HCT116 (cell line): ENCODE results near the gene FGFR3. TPM values are rescaled to one million over a fixed set of nuclear protein-coding genes. Genes with fewer than 3 reads are reported as not detected.
A peak's percentile ranks its signal among the peaks of the same experiment; 100 is the strongest.

Experiments
- ATAC-seq: fragments of 200-7000 bp; cut with Tn5 transposase; 2 replicates; pipeline ENCODE4 v1.9.1; 2020; ENCODE audit warnings: mild to moderate bottlenecking, moderate library complexity
- BruUV-seq: library from RNA; stranded (reverse); fragments of 400-500 nt; replicated peaks from 2 replicates; lab custom pipeline; 2021; lab: Mats Ljungman, UMichigan
- CTCF ChIA-PET: fragments of 300-600 bp; sonication (Branson Sonifier 250); formaldehyde crosslinking; loops from one replicate; lab custom pipeline; 2021; ENCODE audit warnings: antibody characterized with exemption; lab: Charles Lee
- POLR2A ChIA-PET: fragments of 300-600, 350-600 bp; sonication (Branson Sonifier 250); formaldehyde crosslinking; loops from one replicate; lab custom pipeline; 2021; ENCODE audit warnings: antibody characterized with exemption; lab: Charles Lee
- RAD21 ChIA-PET, 2 experiments: fragments of 300-600 bp; sonication (Branson Sonifier 250); formaldehyde crosslinking; loops; one replicate each; lab custom pipeline; 2023; ENCODE audit warnings: low total read pairs in 2 of 2; ENCODE audit not compliant: uncharacterized antibody in 2 of 2, unreplicated experiment in 2 of 2, low non-redundant PET in 1 of 2; lab: Charles Lee
- DNase-seq: peaks from one replicate; pipeline ENCODE4 v3.0.0-alpha.2; 2010; ENCODE audit warnings: low read depth, low spot score
- H2AFZ ChIP-seq: fragments of 200-600 bp; shearing (Covaris generic), sonication (generic); 2 replicates; pipeline ENCODE4 v1.6.1; 2017; ENCODE audit warnings: low read depth, mixed run types, mixed read lengths, antibody characterized with exemption, low read length; ENCODE audit not compliant: poor library complexity, severe bottlenecking
- H3K27ac ChIP-seq: 2 replicates; pipeline ENCODE4 v1.5.1; 2012; ENCODE audit warnings: low read depth, low read length
- H3K27me3 ChIP-seq: fragments of 200-600 bp; sonication (generic); 2 replicates; pipeline ENCODE4 v1.6.1; 2016; ENCODE audit warnings: mixed run types, low read length, mixed read lengths; ENCODE audit not compliant: insufficient read depth
- H3K36me3 ChIP-seq, 2 experiments: fragments of 200-500 bp in 1 of 2; fragments of 200-600 bp in 1 of 2; sonication (Bioruptor generic) in 1 of 2; sonication (generic) in 1 of 2; 2 replicates each; pipeline versions ENCODE4 v1.5.1 to v1.6.1; 2014 to 2016; ENCODE audit warnings: low read length in 2 of 2, inconsistent platforms in 1 of 2, mixed read lengths in 1 of 2, mixed run types in 1 of 2; ENCODE audit not compliant: insufficient read depth in 2 of 2, control insufficient read depth in 1 of 2
- H3K4me1 ChIP-seq, 2 experiments: fragments of 200-600 bp in 1 of 2; sonication (generic) in 1 of 2; 2 replicates each; pipeline versions ENCODE4 v1.5.1 to v1.6.1; 2012 to 2017; ENCODE audit warnings: low read length in 2 of 2, inconsistent platforms in 1 of 2, mild to moderate bottlenecking in 1 of 2, mixed read lengths in 1 of 2, mixed run types in 1 of 2, moderate library complexity in 1 of 2; ENCODE audit not compliant: insufficient read depth in 2 of 2, control insufficient read depth in 1 of 2
- H3K4me2 ChIP-seq: fragments of 200-600 bp; sonication (generic); 2 replicates; pipeline ENCODE4 v1.6.1; 2017; ENCODE audit warnings: mixed run types, low read length, mixed read lengths
- H3K4me3 ChIP-seq, 2 experiments: fragments of 200-600 bp in 1 of 2; sonication (generic) in 1 of 2; replicated peaks in 1 of 2; 2 replicates each; pipeline ENCODE4 v1.5.1; 2011 to 2016; ENCODE audit warnings: low read length in 2 of 2, control low read depth in 1 of 2, low read depth in 1 of 2, mild to moderate bottlenecking in 1 of 2, mixed read lengths in 1 of 2, mixed run types in 1 of 2
- H3K79me2 ChIP-seq: fragments of 200-600 bp; sonication (generic); 2 replicates; pipeline ENCODE4 v1.6.1; 2017; ENCODE audit warnings: mild to moderate bottlenecking, mixed run types, low read length, moderate library complexity, mixed read lengths; ENCODE audit not compliant: insufficient read depth
- H3K9ac ChIP-seq: fragments of 200-600 bp; sonication (generic); 2 replicates; pipeline ENCODE4 v1.6.1; 2016; ENCODE audit warnings: low read length, mixed read lengths
- H3K9me2 ChIP-seq: fragments of 200-600 bp; sonication (generic), shearing (Covaris generic); 2 replicates; pipeline ENCODE4 v1.6.1; 2017; ENCODE audit warnings: mixed run types, mild to moderate bottlenecking, moderate library complexity; ENCODE audit not compliant: insufficient read depth
- H3K9me3 ChIP-seq, 2 experiments: fragments of 200-500 bp in 1 of 2; fragments of 200-600 bp in 1 of 2; sonication (Bioruptor generic) in 1 of 2; sonication (generic) in 1 of 2; 2 replicates each; pipeline ENCODE4 v1.6.1; 2014 to 2017; ENCODE audit warnings: low read length in 2 of 2, mixed read lengths in 2 of 2, inconsistent platforms in 1 of 2, low read depth in 1 of 2, mild to moderate bottlenecking in 1 of 2, mixed run types in 1 of 2, moderate library complexity in 1 of 2; ENCODE audit not compliant: control insufficient read depth in 1 of 2, insufficient read depth in 1 of 2
- H4K20me1 ChIP-seq: fragments of 200-600 bp; sonication (generic), shearing (Covaris generic); 2 replicates; pipeline ENCODE4 v1.6.1; 2017; ENCODE audit warnings: mixed run types, mild to moderate bottlenecking, moderate library complexity; ENCODE audit not compliant: insufficient read depth
- ATF3 ChIP-seq: IDR thresholded peaks from 2 replicates; pipeline ENCODE4 v1.6.1; 2012
- EGR1 ChIP-seq: IDR thresholded peaks from 2 replicates; pipeline ENCODE4 v1.6.1; 2012; ENCODE audit warnings: low read depth
- ELF1 ChIP-seq: IDR thresholded peaks from 2 replicates; pipeline ENCODE4 v1.6.1; 2012; ENCODE audit warnings: low read depth, borderline replicate concordance
- EZH2 ChIP-seq: fragments of 200-600 bp; sonication (generic); IDR thresholded peaks from 2 replicates; pipeline ENCODE4 v1.6.1; 2017; ENCODE audit warnings: antibody characterized with exemption, mixed run types
- POLR2A ChIP-seq: IDR thresholded peaks from 2 replicates; pipeline ENCODE4 v1.7.0; 2011; ENCODE audit warnings: borderline replicate concordance; ENCODE audit not compliant: insufficient read depth, insufficient read length; ENCODE audit errors: extremely low read depth
- SP1 ChIP-seq: IDR thresholded peaks from 2 replicates; pipeline ENCODE4 v1.6.1; 2012; ENCODE audit warnings: low read depth
- TCF7L2 ChIP-seq: IDR thresholded peaks from 2 replicates; pipeline ENCODE4 v1.7.0; 2011; ENCODE audit warnings: borderline replicate concordance, inconsistent platforms; ENCODE audit not compliant: insufficient read depth, insufficient read length; ENCODE audit errors: extremely low read depth
- YY1 ChIP-seq: IDR thresholded peaks from 2 replicates; pipeline ENCODE4 v1.6.1; 2011; ENCODE audit warnings: low read length, low read depth, moderate library complexity, mild to moderate bottlenecking; ENCODE audit not compliant: insufficient replicate concordance; ENCODE audit errors: extremely low read depth
- ZNF274 ChIP-seq: fragments of 200-500 bp; sonication (Bioruptor generic); IDR thresholded peaks from 2 replicates; pipeline ENCODE4 v1.6.1; 2014; ENCODE audit warnings: mild to moderate bottlenecking, low read depth, low read length, inconsistent platforms
- intact Hi-C: fragments of 100-400 bp; cut with micrococcal nuclease; formaldehyde crosslinking; loops from 2 replicates; pipeline ENCODE4 v1.10.0; 2022
- total RNA-seq: library from RNA; stranded (reverse); gene quantifications from one replicate; pipeline ENCODE4 v1.2.1, GENCODE V29; 2021; ENCODE audit not compliant: unreplicated experiment
- TF ChIP-seq, protein P1 (sequence below): IDR thresholded peaks from 2 replicates; pipeline ENCODE4 v1.6.1; 2012; ENCODE audit warnings: low read depth

Gene FGFR3
- total RNA-seq, 1 experiment from 2014 or later, result 31.7 TPM

DNA sequence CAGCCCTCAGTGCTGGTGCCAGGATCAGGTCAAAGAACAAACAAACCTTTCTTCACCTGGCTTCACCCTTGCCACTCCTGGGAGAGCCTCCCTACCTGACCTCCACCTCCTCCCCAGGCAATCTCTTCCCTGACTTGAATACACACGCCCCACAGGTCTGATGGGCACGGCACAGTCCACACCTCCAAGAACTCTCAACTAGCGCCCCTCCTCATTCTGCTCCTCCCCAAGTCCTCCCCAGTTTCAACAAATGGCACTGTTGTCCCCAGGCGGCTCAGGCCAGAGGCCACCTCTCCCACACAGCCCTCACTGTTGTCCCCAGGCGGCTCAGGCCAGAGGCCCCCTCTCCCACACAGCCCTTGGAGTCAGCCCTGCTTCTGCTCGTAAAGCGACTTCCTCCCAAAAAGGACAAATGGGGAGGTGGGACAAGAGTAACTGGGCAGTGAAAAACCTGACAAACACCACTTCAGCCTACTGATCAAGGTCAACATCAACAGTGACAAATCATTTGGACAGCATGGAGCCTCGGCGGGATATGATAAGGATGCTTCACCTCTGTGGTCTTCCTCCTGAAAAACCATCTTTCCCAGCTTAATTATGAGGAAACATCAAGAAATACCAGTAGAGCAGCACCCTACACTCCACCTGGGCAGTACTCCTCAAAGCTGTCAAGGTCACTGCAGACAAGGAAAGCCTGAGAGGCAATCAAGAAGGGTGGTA, 60.0 kb downstream of the FGFR3 start:
- DNase-seq, result no peak
- intact Hi-C loops, result no loop called here
- peak overlapping the region; percentile 13; the same call in 1 of the 2 replicates for H3K27ac ChIP-seq
- H2AFZ ChIP-seq, result no peak overlapping the region
- CTCF ChIA-PET, result interaction anchor here (1.4 kb wide), 1 partner anchor 105 kb away, joined by 3 read pairs; no protein-coding TSS in a partner anchor
- BruUV-seq, result no TSS peak
- peaks cover 0 to 20% of the 10 kb centered on the region in 2 experiments; a peak in 1 of 4 replicates for H3K36me3 ChIP-seq
- TF ChIP-seq ZNF274, result no peak
- TF ChIP-seq, protein P1, sequence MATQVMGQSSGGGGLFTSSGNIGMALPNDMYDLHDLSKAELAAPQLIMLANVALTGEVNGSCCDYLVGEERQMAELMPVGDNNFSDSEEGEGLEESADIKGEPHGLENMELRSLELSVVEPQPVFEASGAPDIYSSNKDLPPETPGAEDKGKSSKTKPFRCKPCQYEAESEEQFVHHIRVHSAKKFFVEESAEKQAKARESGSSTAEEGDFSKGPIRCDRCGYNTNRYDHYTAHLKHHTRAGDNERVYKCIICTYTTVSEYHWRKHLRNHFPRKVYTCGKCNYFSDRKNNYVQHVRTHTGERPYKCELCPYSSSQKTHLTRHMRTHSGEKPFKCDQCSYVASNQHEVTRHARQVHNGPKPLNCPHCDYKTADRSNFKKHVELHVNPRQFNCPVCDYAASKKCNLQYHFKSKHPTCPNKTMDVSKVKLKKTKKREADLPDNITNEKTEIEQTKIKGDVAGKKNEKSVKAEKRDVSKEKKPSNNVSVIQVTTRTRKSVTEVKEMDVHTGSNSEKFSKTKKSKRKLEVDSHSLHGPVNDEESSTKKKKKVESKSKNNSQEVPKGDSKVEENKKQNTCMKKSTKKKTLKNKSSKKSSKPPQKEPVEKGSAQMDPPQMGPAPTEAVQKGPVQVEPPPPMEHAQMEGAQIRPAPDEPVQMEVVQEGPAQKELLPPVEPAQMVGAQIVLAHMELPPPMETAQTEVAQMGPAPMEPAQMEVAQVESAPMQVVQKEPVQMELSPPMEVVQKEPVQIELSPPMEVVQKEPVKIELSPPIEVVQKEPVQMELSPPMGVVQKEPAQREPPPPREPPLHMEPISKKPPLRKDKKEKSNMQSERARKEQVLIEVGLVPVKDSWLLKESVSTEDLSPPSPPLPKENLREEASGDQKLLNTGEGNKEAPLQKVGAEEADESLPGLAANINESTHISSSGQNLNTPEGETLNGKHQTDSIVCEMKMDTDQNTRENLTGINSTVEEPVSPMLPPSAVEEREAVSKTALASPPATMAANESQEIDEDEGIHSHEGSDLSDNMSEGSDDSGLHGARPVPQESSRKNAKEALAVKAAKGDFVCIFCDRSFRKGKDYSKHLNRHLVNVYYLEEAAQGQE, result no peak
- no peak for TF ChIP-seq EGR1
- no peak for TF ChIP-seq ELF1
- no peak for TF ChIP-seq TCF7L2
- TF ChIP-seq EZH2, result no peak
- no peak for TF ChIP-seq ATF3
- no peak for TF ChIP-seq YY1
- no peak for TF ChIP-seq SP1
- no peak for TF ChIP-seq POLR2A
- TF ChIP-seq, all 23 proteins: peak for 0
- Histone ChIP-seq H3K9ac (no peak overlapping the region), H3K4me3 (no peak overlapping the region), H3K9me2 (no peaks in the 10 kb centered on the region), H4K20me1 (peaks cover 11% of the 10 kb centered on the region; the same call in 1 of the 2 replicates), H3K4me2 (no peak overlapping the region), H3K9me3 (no peaks in the 10 kb centered on the region), H3K79me2 (peaks cover 91% of the 10 kb centered on the region), H3K27me3 (no peaks in the 10 kb centered on the region), H3K4me1 (peaks cover 31 to 46% of the 10 kb centered on the region in 2 experiments)
- ChIA-PET POLR2A (no interaction called here), RAD21 (no interaction called here)
- no peak for ATAC-seq
